Rectal smooth muscle tissue (tissue), 1 donor: Measurements from ENCODE around the gene POLR3A.

Experiments
- H3K27ac ChIP-seq: one replicate; pipeline ENCODE4 v1.7.0; 2013; ENCODE audit warnings: low read depth, low read length, inconsistent platforms
- H3K27me3 ChIP-seq: one replicate; pipeline ENCODE4 v1.7.0; 2013; ENCODE audit warnings: low read length; ENCODE audit not compliant: control insufficient read depth, insufficient read depth
- H3K36me3 ChIP-seq: one replicate; pipeline ENCODE4 v1.7.0; 2013; ENCODE audit warnings: low read length; ENCODE audit not compliant: control insufficient read depth, insufficient read depth
- H3K4me1 ChIP-seq: one replicate; pipeline ENCODE4 v1.7.0; 2013; ENCODE audit warnings: low read length; ENCODE audit not compliant: control insufficient read depth, insufficient read depth
- H3K4me3 ChIP-seq: one replicate; pipeline ENCODE4 v1.7.0; 2013; ENCODE audit warnings: low read length
- H3K9ac ChIP-seq: one replicate; pipeline ENCODE4 v1.7.0; 2013; ENCODE audit warnings: low read length

POLR3A gene

DNA sequence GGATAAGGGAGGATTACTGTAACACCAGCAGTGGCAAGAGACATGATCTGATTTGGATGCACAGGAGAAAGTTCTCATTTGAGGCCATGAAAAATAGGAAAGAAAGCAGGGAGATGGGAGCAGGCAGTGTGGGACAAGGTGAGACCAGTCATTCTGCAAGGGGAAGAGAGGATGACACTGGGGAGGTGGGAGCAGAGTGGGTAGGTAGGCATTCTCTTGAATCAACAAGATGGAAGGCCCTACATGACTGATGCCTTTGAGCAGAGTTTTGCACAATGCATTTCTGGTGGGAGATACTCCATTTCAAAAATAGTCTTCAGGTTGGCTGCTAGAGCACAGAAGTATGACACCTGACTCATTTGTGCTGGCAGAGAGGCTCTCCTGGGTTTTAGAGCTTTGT lies 14.9 kb upstream of the POLR3A start:
- H3K9ac ChIP-seq: no peak overlapping the region
- peaks cover 7% of the 10 kb centered on the region for H3K4me1 ChIP-seq
- no peak overlapping the region for H3K4me3 ChIP-seq
- no peak overlapping the region for H3K27ac ChIP-seq
- no peaks in the 10 kb centered on the region for H3K27me3 ChIP-seq
- H3K36me3 ChIP-seq: peaks cover 25% of the 10 kb centered on the region

GRCh38 chr10:78042752-78043104 lies 13.4 kb upstream of the POLR3A start:
- H3K4me3 ChIP-seq: no peak overlapping the region
- H3K27me3 ChIP-seq: no peaks in the 10 kb centered on the region
- peaks cover 4% of the 10 kb centered on the region for H3K4me1 ChIP-seq
- peaks cover 34% of the 10 kb centered on the region for H3K36me3 ChIP-seq
- no peak overlapping the region for H3K27ac ChIP-seq
- H3K9ac ChIP-seq: no peak overlapping the region

GRCh38 chr10:78042058-78042751 lies 12.9 kb upstream of the POLR3A start:
- peaks cover 2% of the 10 kb centered on the region for H3K4me1 ChIP-seq
- peaks cover 37% of the 10 kb centered on the region for H3K36me3 ChIP-seq
- no peaks in the 10 kb centered on the region for H3K27me3 ChIP-seq
- H3K9ac ChIP-seq: no peak overlapping the region
- no peak overlapping the region for H3K4me3 ChIP-seq
- H3K27ac ChIP-seq: no peak overlapping the region

GRCh38 chr10:78041170-78042057 lies 12.1 kb upstream of the POLR3A start:
- Histone ChIP-seq H3K36me3 (peaks cover 44% of the 10 kb centered on the region), H3K27me3 (no peaks in the 10 kb centered on the region), H3K9ac (no peak overlapping the region), H3K4me1 (peaks cover 2% of the 10 kb centered on the region), H3K27ac (no peak overlapping the region), H3K4me3 (no peak overlapping the region)

DNA sequence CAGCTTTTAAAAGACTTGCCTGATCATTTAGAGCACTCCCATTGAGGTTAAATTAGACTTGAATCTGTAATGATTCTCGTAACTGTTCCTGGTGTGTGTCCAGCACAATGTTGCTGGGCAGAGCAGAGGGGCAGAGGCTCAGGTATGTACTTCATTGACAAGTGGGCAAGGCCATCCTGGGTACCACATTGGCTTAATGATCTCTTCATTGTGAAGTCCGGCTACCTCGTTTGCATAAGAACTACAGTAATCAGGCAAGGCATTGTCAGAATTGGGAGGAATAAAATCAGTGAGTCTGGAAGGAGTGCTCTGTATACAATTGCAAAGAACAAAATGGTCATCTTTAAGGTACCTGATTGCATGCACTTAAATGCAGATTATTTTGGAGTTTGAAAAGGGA lies 10.4 kb upstream of the POLR3A start:
- Histone ChIP-seq H3K36me3 (peaks cover 52% of the 10 kb centered on the region), H3K4me3 (no peak overlapping the region), H3K27me3 (no peaks in the 10 kb centered on the region), H3K9ac (no peak overlapping the region), H3K4me1 (peaks cover 7% of the 10 kb centered on the region), H3K27ac (no peak overlapping the region)

GRCh38 chr10:78038791-78039547 lies 9.7 kb upstream of the POLR3A start:
- Histone ChIP-seq H3K27ac (no peak overlapping the region), H3K4me3 (no peak overlapping the region), H3K36me3 (peaks cover 52% of the 10 kb centered on the region), H3K4me1 (peaks cover 11% of the 10 kb centered on the region), H3K27me3 (no peaks in the 10 kb centered on the region), H3K9ac (no peak overlapping the region)

DNA sequence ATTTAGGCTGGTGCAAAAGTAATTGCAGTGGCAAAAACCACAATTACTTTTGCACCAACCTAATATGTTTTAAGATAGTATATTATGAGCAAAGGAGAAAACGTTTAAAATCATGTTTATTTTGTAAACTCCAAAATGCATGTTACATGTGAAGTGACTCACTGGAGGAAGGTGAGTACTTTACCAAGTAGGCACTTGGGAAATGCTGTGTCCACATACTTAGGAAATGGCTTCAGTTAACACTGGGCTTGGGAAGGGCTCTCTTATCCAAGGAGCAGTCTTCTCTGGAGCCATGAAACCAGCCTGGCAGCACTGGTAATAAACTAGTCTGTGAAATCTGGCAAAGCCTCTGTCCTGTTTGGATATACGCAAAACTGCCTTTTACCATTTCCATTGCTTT lies 8.8 kb upstream of the POLR3A start:
- Histone ChIP-seq H3K4me3 (no peak overlapping the region), H3K4me1 (peaks cover 9% of the 10 kb centered on the region), H3K27me3 (no peaks in the 10 kb centered on the region), H3K27ac (no peak overlapping the region), H3K36me3 (peaks cover 52% of the 10 kb centered on the region), H3K9ac (no peak overlapping the region)

DNA sequence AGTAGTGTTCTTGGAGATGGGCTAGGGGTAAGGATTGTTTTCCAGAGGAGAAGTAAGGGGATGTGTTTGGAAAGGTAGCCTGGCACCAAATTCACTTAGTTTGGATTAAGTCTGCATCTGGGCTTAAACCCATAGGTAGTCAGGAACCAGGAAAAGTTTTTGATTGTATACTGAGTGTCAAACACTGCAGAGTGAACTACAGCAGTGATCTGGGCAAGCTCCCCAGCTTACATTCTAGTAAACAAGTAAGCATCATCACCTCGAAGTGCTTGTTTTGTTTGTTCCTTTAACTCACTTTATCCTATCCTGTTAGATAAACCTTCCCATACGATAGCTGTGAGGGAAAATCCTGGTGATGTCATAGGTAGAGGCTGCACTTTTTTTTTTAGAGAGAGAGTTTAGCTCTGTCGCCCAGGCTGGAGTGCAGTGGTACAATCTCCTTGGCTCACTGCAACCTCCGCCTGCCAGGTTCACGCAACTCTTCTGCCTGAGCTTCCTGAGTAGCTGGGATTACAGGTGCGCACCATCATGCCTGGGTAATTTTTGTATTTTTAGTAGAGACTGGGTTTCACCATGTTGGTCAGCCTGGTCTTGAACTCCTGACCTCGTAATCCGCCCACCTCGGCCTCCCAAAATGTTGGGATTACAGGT lies 6.7 kb upstream of the POLR3A start:
- H3K27me3 ChIP-seq: no peaks in the 10 kb centered on the region
- no peak overlapping the region for H3K9ac ChIP-seq
- no peak overlapping the region for H3K4me3 ChIP-seq
- peaks cover 38% of the 10 kb centered on the region for H3K36me3 ChIP-seq
- no peak overlapping the region for H3K27ac ChIP-seq
- peaks cover 9% of the 10 kb centered on the region for H3K4me1 ChIP-seq

GRCh38 chr10:78035437-78035836 lies 6.1 kb upstream of the POLR3A start:
- Histone ChIP-seq H3K27ac (peak overlapping the region; percentile 38), H3K4me1 (peaks cover 9% of the 10 kb centered on the region), H3K36me3 (peaks cover 33% of the 10 kb centered on the region)

GRCh38 chr10:78035025-78035424 lies 5.7 kb upstream of the POLR3A start:
- Histone ChIP-seq H3K9ac (no peak overlapping the region), H3K27me3 (no peaks in the 10 kb centered on the region), H3K4me3 (peak overlapping the region; percentile 100), H3K36me3 (peaks cover 33% of the 10 kb centered on the region), H3K4me1 (peaks cover 10% of the 10 kb centered on the region), H3K27ac (peak overlapping the region; percentile 38)

More at GRCh38 chr10:78035437-78035836, 6.1 kb upstream of the POLR3A start:
- no peak overlapping the region for H3K4me3 ChIP-seq
- no peak overlapping the region for H3K9ac ChIP-seq
- H3K27me3 ChIP-seq: no peaks in the 10 kb centered on the region

DNA sequence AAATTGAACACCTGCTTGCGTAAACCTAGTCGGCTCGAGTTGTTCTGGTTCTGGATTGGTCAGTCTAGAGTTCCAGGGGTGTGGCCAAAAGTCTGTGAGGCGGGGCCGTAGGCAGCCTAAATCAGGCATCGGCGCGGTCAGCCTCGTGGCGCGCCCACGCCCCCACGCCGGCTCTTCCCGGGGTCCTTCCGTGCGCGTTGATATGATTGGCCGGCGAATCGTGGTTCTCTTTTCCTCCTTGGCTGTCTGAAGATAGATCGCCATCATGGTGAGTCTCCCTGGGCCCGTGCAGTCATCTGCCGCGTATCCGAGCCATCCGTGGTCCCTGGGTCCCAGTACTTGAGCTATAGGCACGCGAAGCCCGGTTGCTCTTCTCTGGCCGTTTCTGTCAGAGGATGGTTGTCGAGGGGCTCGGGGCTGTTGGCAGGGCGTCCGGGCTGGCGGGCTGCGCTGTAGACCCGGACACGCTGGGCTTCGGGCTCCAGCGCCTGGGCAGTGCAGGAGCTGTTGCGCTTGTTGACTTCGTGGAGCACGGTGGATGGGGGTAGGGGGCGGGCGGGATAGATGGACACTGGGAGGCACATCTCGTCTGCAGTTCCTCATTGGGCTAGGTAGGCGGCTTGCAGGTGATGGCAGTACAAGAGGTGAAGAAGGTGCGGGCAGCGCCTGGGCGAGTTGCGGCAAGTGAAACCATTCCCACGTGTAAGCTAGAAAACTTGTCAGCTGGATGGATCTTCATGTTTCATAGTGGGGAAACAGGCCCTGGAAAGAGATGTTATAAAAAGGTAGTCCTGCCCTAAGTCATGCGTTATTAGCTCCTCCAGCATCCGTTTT lies 4.5 kb upstream of the POLR3A start, which contains the start of gene RPS24:
Gene RPS24, plus strand, starts transcription at position 227 of the 834 bp plus-strand sequence. Its CDS starts 39 bp downstream, at position 266.
- peak within 1 kb of the TSS; percentile 71 for H3K9ac ChIP-seq
- H3K4me3 ChIP-seq: peak within 1 kb of the TSS; percentile 100
- H3K4me1 ChIP-seq: peaks cover 14% of the 10 kb centered on the region
- H3K36me3 ChIP-seq: peaks cover 23% of the 10 kb centered on the region
- H3K27me3 ChIP-seq: no peaks in the 10 kb centered on the region
- peak within 1 kb of the TSS; percentile 76 for H3K27ac ChIP-seq
